H9 (cell line): ENCODE measurements around the gene SCFD1. TPM values are rescaled to one million over a fixed set of nuclear protein-coding genes. Genes with fewer than 3 reads are reported as not detected.

Source experiments
- DNase-seq: peaks from one replicate; pipeline ENCODE4 v3.0.0-alpha.2; 2017
- H2AFZ ChIP-seq: one replicate; pipeline ENCODE4 v1.6.1; 2013; ENCODE audit warnings: mild to moderate bottlenecking, low read length, control low read depth, moderate library complexity
- H2AK5ac ChIP-seq: 2 replicates; pipeline ENCODE4 v1.6.1; 2013; ENCODE audit warnings: low read length, control low read depth, mixed read lengths; ENCODE audit not compliant: insufficient read length
- H2BK120ac ChIP-seq: one replicate; pipeline ENCODE4 v1.6.1; 2013; ENCODE audit warnings: low read depth, mild to moderate bottlenecking, low read length, control low read depth, inconsistent platforms; ENCODE audit not compliant: poor library complexity, severe bottlenecking
- H2BK12ac ChIP-seq: 2 replicates; pipeline ENCODE4 v1.6.1; 2013; ENCODE audit warnings: low read length, control low read depth, mixed read lengths, low read depth; ENCODE audit not compliant: insufficient read length
- H2BK15ac ChIP-seq: 2 replicates; pipeline ENCODE4 v1.6.1; 2013; ENCODE audit warnings: low read depth, low read length, control low read depth
- H2BK20ac ChIP-seq: one replicate; pipeline ENCODE4 v1.6.1; 2013; ENCODE audit warnings: low read depth, mild to moderate bottlenecking, low read length, control low read depth, inconsistent platforms; ENCODE audit not compliant: poor library complexity, severe bottlenecking
- H2BK5ac ChIP-seq: 2 replicates; pipeline ENCODE4 v1.6.1; 2013; ENCODE audit warnings: low read length, control low read depth, mixed read lengths; ENCODE audit not compliant: insufficient read length
- H3K14ac ChIP-seq: 2 replicates; pipeline ENCODE4 v1.6.1; 2013; ENCODE audit warnings: low read length, control low read depth; ENCODE audit not compliant: insufficient read depth
- H3K18ac ChIP-seq: 2 replicates; pipeline ENCODE4 v1.6.1; 2013; ENCODE audit warnings: low read depth, mild to moderate bottlenecking, mixed read lengths, low read length, control low read depth; ENCODE audit not compliant: insufficient read length
- H3K23ac ChIP-seq: 2 replicates; pipeline ENCODE4 v1.6.1; 2013; ENCODE audit warnings: low read length, control low read depth, mixed read lengths, low read depth; ENCODE audit not compliant: insufficient read length
- H3K23me2 ChIP-seq: 2 replicates; pipeline ENCODE4 v1.6.1; 2013; ENCODE audit warnings: low read depth, mild to moderate bottlenecking, mixed read lengths, low read length, control low read depth; ENCODE audit not compliant: insufficient read length, poor library complexity, severe bottlenecking
- H3K27ac ChIP-seq: 2 replicates; pipeline ENCODE4 v1.5.1; 2013; ENCODE audit warnings: low read length, control low read depth, mixed read lengths, low read depth; ENCODE audit not compliant: insufficient read length
- H3K27me3 ChIP-seq: 2 replicates; pipeline ENCODE4 v1.6.1; 2013; ENCODE audit warnings: low read length, control low read depth, inconsistent platforms; ENCODE audit not compliant: insufficient read depth
- H3K4ac ChIP-seq: 2 replicates; pipeline ENCODE4 v1.6.1; 2013; ENCODE audit warnings: low read depth, mild to moderate bottlenecking, control low read depth, inconsistent platforms, low read length, moderate library complexity
- H3K4me1 ChIP-seq: 2 replicates; pipeline ENCODE4 v1.6.1; 2013; ENCODE audit warnings: low read length, control low read depth, inconsistent platforms; ENCODE audit not compliant: insufficient read depth
- H3K4me2 ChIP-seq: 2 replicates; pipeline ENCODE4 v1.6.1; 2013; ENCODE audit warnings: low read length, control low read depth, mixed read lengths; ENCODE audit not compliant: insufficient read length, insufficient read depth
- H3K56ac ChIP-seq: 2 replicates; pipeline ENCODE4 v1.6.1; 2013; ENCODE audit warnings: low read depth, mild to moderate bottlenecking, mixed read lengths, low read length, control low read depth; ENCODE audit not compliant: insufficient read length
- H3K79me1 ChIP-seq: 2 replicates; pipeline ENCODE4 v1.6.1; 2013; ENCODE audit warnings: low read depth, mild to moderate bottlenecking, moderate library complexity, low read length, control low read depth, inconsistent platforms; ENCODE audit not compliant: insufficient read depth, poor library complexity, severe bottlenecking
- H3K79me2 ChIP-seq: 2 replicates; pipeline ENCODE4 v1.6.1; 2013; ENCODE audit warnings: low read length, control low read depth, inconsistent platforms; ENCODE audit not compliant: insufficient read depth
- H3K9ac ChIP-seq: 2 replicates; pipeline ENCODE4 v1.6.1; 2013; ENCODE audit warnings: low read length, control low read depth, mixed read lengths; ENCODE audit not compliant: insufficient read length; ENCODE audit errors: extremely low read depth
- H3K9me3 ChIP-seq: one replicate; pipeline ENCODE4 v1.6.1; 2013; ENCODE audit warnings: low read depth, low read length, inconsistent platforms; ENCODE audit not compliant: control insufficient read depth
- H3T11ph ChIP-seq: one replicate; pipeline ENCODE4 v1.6.1; 2013; ENCODE audit warnings: mild to moderate bottlenecking, low read length, control low read depth, inconsistent platforms
- H4K20me1 ChIP-seq: one replicate; pipeline ENCODE4 v1.6.1; 2013; ENCODE audit not compliant: control insufficient read depth, insufficient read length, insufficient read depth
- H4K5ac ChIP-seq: 2 replicates; pipeline ENCODE4 v1.6.1; 2013; ENCODE audit warnings: low read depth, mild to moderate bottlenecking, mixed read lengths, low read length, control low read depth; ENCODE audit not compliant: insufficient read length
- H4K8ac ChIP-seq: replicated peaks from 2 replicates; pipeline ENCODE4 v1.6.1; 2013; ENCODE audit warnings: low read length, control low read depth, mixed read lengths, low read depth; ENCODE audit not compliant: insufficient read length
- H4K91ac ChIP-seq: 2 replicates; pipeline ENCODE4 v1.6.1; 2013; ENCODE audit warnings: low read depth, mild to moderate bottlenecking, moderate library complexity, mixed read lengths, low read length, control low read depth; ENCODE audit not compliant: insufficient read length
- H3K27ac Mint-ChIP-seq, 3 experiments: 2 replicates in 2 of 3; 3 replicates in 1 of 3; pipeline ENCODE4 v1.8.0; 2020 to 2021; ENCODE audit warnings: mixed read lengths in 3 of 3, mild to moderate bottlenecking in 1 of 3, moderate library complexity in 1 of 3
- H3K27me3 Mint-ChIP-seq: 2 replicates; pipeline ENCODE4 v1.8.0; 2021; ENCODE audit warnings: low read depth, mild to moderate bottlenecking, moderate library complexity, mixed read lengths
- H3K36me3 Mint-ChIP-seq, 3 experiments: 2 replicates in 2 of 3; 3 replicates in 1 of 3; pipeline ENCODE4 v1.8.0; 2020 to 2021; ENCODE audit warnings: low read depth in 3 of 3, mixed read lengths in 3 of 3; ENCODE audit not compliant: insufficient read depth in 1 of 3
- H3K4me1 Mint-ChIP-seq, 2 experiments: 2 replicates each; pipeline ENCODE4 v1.8.0; 2020; ENCODE audit warnings: mixed read lengths in 2 of 2
- H3K4me3 Mint-ChIP-seq, 2 experiments: 2 replicates in 1 of 2; 3 replicates in 1 of 2; pipeline ENCODE4 v1.8.0; 2020 to 2021; ENCODE audit warnings: mild to moderate bottlenecking in 2 of 2, mixed read lengths in 2 of 2, moderate library complexity in 1 of 2
- H3K9me3 Mint-ChIP-seq, 2 experiments: 2 replicates in 1 of 2; 3 replicates in 1 of 2; pipeline ENCODE4 v1.8.0; 2020; ENCODE audit warnings: mild to moderate bottlenecking in 2 of 2, mixed read lengths in 2 of 2, moderate library complexity in 1 of 2
- CTCF ChIP-seq: fragments of 200-600 bp; sonication (generic); conservative IDR thresholded peaks from 3 replicates; pipeline ENCODE4 v1.8.0; 2021; ENCODE audit warnings: antibody characterized with exemption, mild to moderate bottlenecking
- WGBS: extraction: QIAGEN DNeasy Blood & Tissue Kit; methylation state at CpG from one replicate; pipeline ENCODE4 v1.1.7; 2013; ENCODE audit warnings: missing lambda C conversion rate, low lambda C conversion rate, mixed read lengths; ENCODE audit not compliant: insufficient read length; ENCODE audit errors: extremely low coverage; 5-methylcytosine and 5-hydroxymethylcytosine counted together
- total RNA-seq: library from RNA; stranded (reverse); gene quantifications from 2 replicates; pipeline ENCODE4 v1.2.1, GENCODE V29; 2021

Gene SCFD1
- total RNA-seq, 1 experiment from 2014 or later = 85.2 TPM

GRCh38 chr14:30768791-30769190 is 146.7 kb downstream of the SCFD1 start:
- Histone ChIP-seq H3K18ac (no peak overlapping the region), H3K23me2 (no peaks in the 10 kb centered on the region), H3K56ac (no peak overlapping the region), H4K20me1 (no peaks in the 10 kb centered on the region), H3T11ph (no peak overlapping the region), H4K8ac (no peak overlapping the region), H3K79me2 (no peaks in the 10 kb centered on the region), H3K4me2 (no peak overlapping the region), H3K79me1 (no peaks in the 10 kb centered on the region), H4K5ac (no peak overlapping the region), H3K4ac (no peak overlapping the region), H3K27me3 (no peaks in the 10 kb centered on the region), H2AK5ac (no peak overlapping the region), H2BK120ac (no peak overlapping the region), H2BK5ac (no peak overlapping the region), H3K23ac (no peak overlapping the region), H2BK15ac (no peak overlapping the region), H4K91ac (no peak overlapping the region), H3K9ac (no peak overlapping the region), H2AFZ (no peak overlapping the region), H3K14ac (no peak overlapping the region), H3K9me3 (no peaks in the 10 kb centered on the region), H3K27ac (no peak overlapping the region), H2BK20ac (no peak overlapping the region), H2BK12ac (no peak overlapping the region), H3K4me1 (no peaks in the 10 kb centered on the region)
- Mint-ChIP-seq H3K36me3 (peaks cover 2 to 9% (median 3%) of the 10 kb centered on the region in 3 experiments; a peak in 4 of 7 replicates), H3K9me3 (peaks cover 10% of the 10 kb centered on the region in 2 experiments), H3K4me1 (no peaks in the 10 kb centered on the region), H3K27ac (no peak overlapping the region), H3K27me3 (no peaks in the 10 kb centered on the region), H3K4me3 (no peak overlapping the region)
- DNase-seq = no peak
- no CpG with 5 or more reads among the region's 1 CpG for WGBS
- no peak for TF ChIP-seq CTCF
